ENCODE results near the gene NLGN1. TPM values are rescaled to one million over a fixed set of nuclear protein-coding genes. Genes with fewer than 3 reads are reported as not detected.

Gene NLGN1
- total RNA-seq, 1 experiment from 2014 or later: not detected

DNA sequence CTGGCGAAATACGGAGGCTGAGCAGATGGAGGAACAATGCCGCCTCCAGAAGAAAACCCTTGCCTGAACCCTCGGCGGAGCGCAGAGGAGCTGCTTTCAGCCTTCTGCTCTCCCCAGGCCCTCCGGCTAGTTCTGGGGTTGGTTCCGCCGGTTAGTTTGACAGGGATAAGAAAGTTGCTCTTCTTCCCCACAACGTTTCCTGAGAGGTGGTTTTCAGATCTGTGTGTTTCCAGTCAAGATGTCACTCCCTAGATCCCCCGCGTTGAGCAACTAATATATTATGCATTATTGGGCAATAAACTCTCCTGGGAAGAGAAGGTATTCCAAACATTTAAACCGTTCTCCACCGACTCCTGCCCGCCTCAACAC, 551 bp downstream of the NLGN1 start:
- Histone ChIP-seq H3K27ac (ENCODE audit: low read depth, low read length) (no peak overlapping the region), H2AFZ (ENCODE audit: low read depth, low read length, poor library complexity, severe bottlenecking) (no peak overlapping the region), H4K20me1 (ENCODE audit: insufficient read depth) (no peaks in the 10 kb centered on the region), H3K4me2 (ENCODE audit: low read length) (no peak overlapping the region), H3K9me3 (ENCODE audit: control insufficient read depth in 1 of 2, insufficient read depth in 1 of 2, low read depth in 1 of 2, low read length in 2 of 2) (no peaks in the 10 kb centered on the region), H3K9me2 (ENCODE audit: insufficient read depth) (no peaks in the 10 kb centered on the region), H3K4me1 (ENCODE audit: control insufficient read depth in 1 of 2, insufficient read depth in 2 of 2, low read length in 2 of 2) (peaks cover 2 to 10% of the 10 kb centered on the region in 2 experiments; a peak in 1 of 4 replicates), H3K36me3 (ENCODE audit: control insufficient read depth in 1 of 2, insufficient read depth in 2 of 2, low read length in 2 of 2) (no peaks in the 10 kb centered on the region), H3K9ac (ENCODE audit: low read length) (no peak overlapping the region), H3K27me3 (ENCODE audit: insufficient read depth, low read length) (no peaks in the 10 kb centered on the region), H3K79me2 (ENCODE audit: insufficient read depth, low read length) (no peaks in the 10 kb centered on the region), H3K4me3 (replicated peaks in 1 of 2; ENCODE audit: low read depth in 1 of 2, low read length in 2 of 2) (no peak overlapping the region)
- BruUV-seq (replicated peaks): no TSS peak
- DNase-seq (ENCODE audit: low read depth, low spot score) (no peak), ATAC-seq (no peak)
- ChIA-PET POLR2A (no interaction called here), RAD21 (ENCODE audit: low non-redundant PET in 1 of 2, low total read pairs in 2 of 2, uncharacterized antibody in 2 of 2, unreplicated experiment in 2 of 2) (no interaction called here), CTCF (no interaction called here)
- TF ChIP-seq RAD21 (IDR thresholded peaks at IDR 0.05; ENCODE audit: low read depth) (no peak), POLR2AphosphoS5 (IDR thresholded peaks at IDR 0.05; ENCODE audit: low read depth, low read length) (no peak), EZH2 (IDR thresholded peaks at IDR 0.05) (no peak), TCF7L2 (IDR thresholded peaks at IDR 0.05; ENCODE audit: borderline replicate concordance, extremely low read depth, insufficient read depth, insufficient read length) (no peak), ZFX (IDR thresholded peaks at IDR 0.05) (no peak)
- TF ChIP-seq, protein P1, sequence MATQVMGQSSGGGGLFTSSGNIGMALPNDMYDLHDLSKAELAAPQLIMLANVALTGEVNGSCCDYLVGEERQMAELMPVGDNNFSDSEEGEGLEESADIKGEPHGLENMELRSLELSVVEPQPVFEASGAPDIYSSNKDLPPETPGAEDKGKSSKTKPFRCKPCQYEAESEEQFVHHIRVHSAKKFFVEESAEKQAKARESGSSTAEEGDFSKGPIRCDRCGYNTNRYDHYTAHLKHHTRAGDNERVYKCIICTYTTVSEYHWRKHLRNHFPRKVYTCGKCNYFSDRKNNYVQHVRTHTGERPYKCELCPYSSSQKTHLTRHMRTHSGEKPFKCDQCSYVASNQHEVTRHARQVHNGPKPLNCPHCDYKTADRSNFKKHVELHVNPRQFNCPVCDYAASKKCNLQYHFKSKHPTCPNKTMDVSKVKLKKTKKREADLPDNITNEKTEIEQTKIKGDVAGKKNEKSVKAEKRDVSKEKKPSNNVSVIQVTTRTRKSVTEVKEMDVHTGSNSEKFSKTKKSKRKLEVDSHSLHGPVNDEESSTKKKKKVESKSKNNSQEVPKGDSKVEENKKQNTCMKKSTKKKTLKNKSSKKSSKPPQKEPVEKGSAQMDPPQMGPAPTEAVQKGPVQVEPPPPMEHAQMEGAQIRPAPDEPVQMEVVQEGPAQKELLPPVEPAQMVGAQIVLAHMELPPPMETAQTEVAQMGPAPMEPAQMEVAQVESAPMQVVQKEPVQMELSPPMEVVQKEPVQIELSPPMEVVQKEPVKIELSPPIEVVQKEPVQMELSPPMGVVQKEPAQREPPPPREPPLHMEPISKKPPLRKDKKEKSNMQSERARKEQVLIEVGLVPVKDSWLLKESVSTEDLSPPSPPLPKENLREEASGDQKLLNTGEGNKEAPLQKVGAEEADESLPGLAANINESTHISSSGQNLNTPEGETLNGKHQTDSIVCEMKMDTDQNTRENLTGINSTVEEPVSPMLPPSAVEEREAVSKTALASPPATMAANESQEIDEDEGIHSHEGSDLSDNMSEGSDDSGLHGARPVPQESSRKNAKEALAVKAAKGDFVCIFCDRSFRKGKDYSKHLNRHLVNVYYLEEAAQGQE (IDR thresholded peaks at IDR 0.05; ENCODE audit: low read depth): no peak
- TF ChIP-seq, protein P2, sequence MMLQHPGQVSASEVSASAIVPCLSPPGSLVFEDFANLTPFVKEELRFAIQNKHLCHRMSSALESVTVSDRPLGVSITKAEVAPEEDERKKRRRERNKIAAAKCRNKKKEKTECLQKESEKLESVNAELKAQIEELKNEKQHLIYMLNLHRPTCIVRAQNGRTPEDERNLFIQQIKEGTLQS (IDR thresholded peaks at IDR 0.05): no peak
- intact Hi-C loops (cut with micrococcal nuclease): no loop called here
